Measurements from ENCODE around the gene CHAF1B.
"Not testable (repeated sequence)": the region's sequence is repeated elsewhere in the genome, so short reads cannot be mapped to it uniquely, and the experiment has no call there.

The CHAF1B gene

DNA sequence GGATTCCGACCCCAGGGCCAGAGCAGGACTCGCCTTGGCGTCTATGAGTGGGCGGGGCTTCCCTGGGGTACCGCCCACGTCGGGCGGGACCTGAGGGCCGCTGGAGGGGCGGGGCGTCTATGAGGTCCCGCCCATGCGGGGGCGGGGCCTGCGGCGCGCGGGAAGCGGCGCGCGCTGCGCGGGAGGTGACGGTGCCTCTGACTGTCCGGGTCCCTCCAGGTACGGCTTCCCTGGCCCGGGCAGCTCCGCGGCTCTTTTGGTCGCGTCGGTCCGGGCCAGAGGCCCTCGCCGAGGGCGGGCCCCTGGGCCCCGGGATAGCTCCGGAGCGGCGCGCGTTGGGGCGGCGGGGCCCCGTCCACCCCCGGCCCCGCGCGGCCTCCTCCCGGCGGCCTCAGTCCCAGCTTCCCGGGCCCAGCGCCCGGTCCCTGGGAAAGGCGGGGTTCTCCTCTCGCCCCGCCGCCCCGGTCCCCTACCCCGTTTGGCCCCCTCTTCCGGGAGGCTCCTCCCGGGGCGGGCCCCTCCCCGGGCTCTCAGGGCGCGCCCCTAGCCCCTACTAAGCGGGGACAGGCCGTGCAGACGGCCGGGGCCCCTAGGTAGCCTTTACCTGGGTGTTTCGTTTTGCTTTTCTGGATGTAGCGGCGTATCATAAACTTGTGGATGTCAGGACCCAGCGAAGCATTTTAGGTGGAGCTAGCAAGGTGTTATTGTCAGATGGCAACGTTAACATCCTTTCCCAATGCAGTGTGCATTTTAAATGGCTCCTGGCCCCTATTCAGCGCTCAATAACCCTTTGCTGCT, at the start of gene CHAF1B:
Gene CHAF1B, plus strand, starts transcription at position 160 of the 798 bp plus-strand sequence. CDS start 745 bp downstream, outside the sequence.
- no peak for TF ChIP-seq CTCF (IDR thresholded peaks at IDR 0.05; ENCODE audit: low read depth, low read length)
- in situ Hi-C loops (cut with HindIII; ENCODE audit: low sequenced_read_pairs): no loop called here
- DNase-seq (ENCODE audit: low read depth, low spot score): peak; percentile 70
- H3K4me3 ChIP-seq (ENCODE audit: low read depth, low read length): peak within 1 kb of the TSS; percentile 52

GRCh38 chr21:36337099-36337509, 48.1 kb upstream of the CHAF1B start:
- DNase-seq (ENCODE audit: low read depth, low spot score): peak; percentile 43
- in situ Hi-C loops (cut with HindIII; ENCODE audit: low sequenced_read_pairs): no loop called here
- H3K4me3 ChIP-seq (ENCODE audit: low read depth, low read length): no peak overlapping the region
- no peak for TF ChIP-seq CTCF (IDR thresholded peaks at IDR 0.05; ENCODE audit: low read depth, low read length)

DNA sequence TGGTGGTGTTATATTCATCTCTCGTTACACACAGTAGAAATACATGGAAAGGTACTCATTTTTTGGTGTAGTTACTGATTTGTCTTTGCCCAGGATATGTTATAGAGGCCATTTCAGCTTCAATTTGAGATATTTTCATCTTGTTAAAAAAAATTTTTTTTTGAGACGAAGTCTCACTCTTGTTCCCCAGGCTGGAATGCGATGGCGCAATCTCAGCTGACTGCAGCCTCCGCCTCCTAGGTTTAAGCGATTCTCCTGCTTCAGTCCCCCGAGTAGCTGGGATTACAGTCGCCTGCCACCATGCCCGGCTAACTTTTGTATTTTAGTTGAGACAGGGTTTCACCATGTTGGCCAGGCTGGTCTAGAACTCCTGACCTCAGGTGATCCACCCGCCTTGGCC, 46.2 kb upstream of the CHAF1B start:
- TF ChIP-seq CTCF (IDR thresholded peaks at IDR 0.05; ENCODE audit: low read depth, low read length): no peak
- DNase-seq (ENCODE audit: low read depth, low spot score): no peak
- no peak overlapping the region for H3K4me3 ChIP-seq (ENCODE audit: low read depth, low read length)
- in situ Hi-C loops (cut with HindIII; ENCODE audit: low sequenced_read_pairs): no loop called here

- DNase-seq (ENCODE audit: low read depth, low spot score); H3K4me3 ChIP-seq (ENCODE audit: low read depth, low read length); in situ Hi-C loops (cut with HindIII; ENCODE audit: low sequenced_read_pairs): not testable (repeated sequence)
These were observed 42.6 kb upstream of the CHAF1B start for GRCh38 chr21:36342581-36342980.

- no peak for DNase-seq (ENCODE audit: low read depth, low spot score)
- in situ Hi-C loops (cut with HindIII; ENCODE audit: low sequenced_read_pairs): no loop called here
- TF ChIP-seq CTCF (IDR thresholded peaks at IDR 0.05; ENCODE audit: low read depth, low read length): no peak
- H3K4me3 ChIP-seq (ENCODE audit: low read depth, low read length): no peak overlapping the region
These were observed 40.3 kb upstream of the CHAF1B start for GRCh38 chr21:36344931-36345330.

DNA sequence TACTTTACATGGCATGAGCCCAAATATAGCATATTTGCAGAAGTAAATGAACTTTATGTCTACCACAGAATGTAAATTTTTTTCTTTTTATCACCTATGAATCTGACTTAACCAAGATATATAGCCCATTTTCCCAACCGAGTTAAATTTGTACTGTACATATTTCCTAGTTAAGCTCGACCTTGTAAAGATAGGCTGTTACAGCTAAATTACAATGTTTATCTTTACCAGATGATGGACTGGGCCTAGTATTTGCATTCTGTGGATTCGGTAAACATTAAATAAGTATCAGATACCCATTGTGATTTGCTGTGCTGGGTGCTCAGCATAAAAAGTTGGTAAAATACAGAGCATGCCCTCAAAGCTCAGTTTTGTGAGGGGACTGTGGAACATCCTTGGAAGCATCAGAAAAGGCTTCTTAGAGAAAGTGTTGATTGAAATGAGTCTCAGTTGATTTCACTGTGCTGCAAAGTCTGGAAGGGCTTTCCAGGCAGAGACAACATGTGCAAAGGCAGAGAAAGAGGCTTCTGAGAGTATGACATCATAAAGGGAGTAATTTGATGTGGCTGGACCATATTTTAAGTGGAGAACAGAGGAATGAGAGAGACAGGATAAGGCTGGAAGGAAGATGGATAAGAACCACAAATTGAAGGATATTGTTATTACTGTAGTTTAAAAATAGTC, 37.8 kb upstream of the CHAF1B start:
- TF ChIP-seq CTCF (IDR thresholded peaks at IDR 0.05; ENCODE audit: low read depth, low read length): no peak
- H3K4me3 ChIP-seq (ENCODE audit: low read depth, low read length): no peak overlapping the region
- in situ Hi-C loops (cut with HindIII; ENCODE audit: low sequenced_read_pairs): no loop called here
- DNase-seq (ENCODE audit: low read depth, low spot score): peak; percentile 20

DNA sequence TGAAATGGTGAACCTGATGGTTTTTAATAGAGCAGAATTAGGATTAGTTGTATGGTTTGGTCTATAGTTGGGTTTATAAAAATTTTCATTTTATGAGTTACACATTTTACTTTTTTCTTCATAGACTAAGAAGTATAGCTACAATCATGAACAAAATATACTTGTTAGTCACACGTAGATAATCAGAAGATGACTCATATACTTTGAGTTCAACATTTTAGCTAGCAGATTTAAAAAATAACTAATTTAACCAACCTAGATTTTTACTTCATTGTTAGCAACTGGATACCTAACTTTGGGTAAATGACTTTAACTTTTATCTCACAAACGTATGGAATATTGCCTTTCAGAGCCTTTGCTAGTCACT, 37.2 kb upstream of the CHAF1B start:
- DNase-seq (ENCODE audit: low read depth, low spot score): peak; percentile 38

More for the DNA sequence above, 37.2 kb upstream of the CHAF1B start:
- in situ Hi-C loops (cut with HindIII; ENCODE audit: low sequenced_read_pairs): no loop called here
- H3K4me3 ChIP-seq (ENCODE audit: low read depth, low read length): no peak overlapping the region
- no peak for TF ChIP-seq CTCF (IDR thresholded peaks at IDR 0.05; ENCODE audit: low read depth, low read length)

Measured in astrocyte of the spinal cord (primary cell).